ENCODE results near the gene POPDC2. TPM values are rescaled to one million over a fixed set of nuclear protein-coding genes. Genes with fewer than 3 reads are reported as not detected.

Gene POPDC2
- total RNA-seq, 1 donor from 2014 or later = 2.1 TPM

GRCh38 chr3:119624002-119624720 lies 36.2 kb downstream of the POPDC2 start:
- H2AFZ ChIP-seq (ENCODE audit: low read depth, low read length) = no peak overlapping the region
- H3K27me3 ChIP-seq (ENCODE audit: insufficient read depth, low read length) = no peaks in the 10 kb centered on the region
- no peaks in the 10 kb centered on the region for H4K20me1 ChIP-seq (ENCODE audit: insufficient read depth, low read length)
- no peaks in the 10 kb centered on the region for H3K9me3 Mint-ChIP-seq (ENCODE audit: unreplicated experiment)
- H3K4me1 ChIP-seq (ENCODE audit: insufficient read depth, low read length) = no peaks in the 10 kb centered on the region
- DNase-seq (ENCODE audit: low read depth) (no peak), FAIRE-seq (no peak)
- H3K27ac ChIP-seq (ENCODE audit: low read depth, low read length) = no peak overlapping the region
- no peaks in the 10 kb centered on the region for H3K36me3 Mint-ChIP-seq (ENCODE audit: low read depth, unreplicated experiment)
- TF ChIP-seq EZH2 (IDR thresholded peaks at IDR 0.05; ENCODE audit: insufficient read depth, low read length) = no peak
- no peak for TF ChIP-seq CTCF (IDR thresholded peaks at IDR 0.05; ENCODE audit: insufficient read depth, low read depth, low read length)
- peaks cover 16% of the 10 kb centered on the region for H3K4me1 Mint-ChIP-seq (ENCODE audit: low read depth, unreplicated experiment)
- H3K4me2 ChIP-seq (ENCODE audit: low read length) = no peak overlapping the region
- no peaks in the 10 kb centered on the region for H3K9me3 ChIP-seq (ENCODE audit: insufficient read depth, low read depth, low read length)
- H3K4me3 ChIP-seq (ENCODE audit: insufficient read depth, low read depth, low read length) = no peak overlapping the region
- no peak overlapping the region for H3K4me3 Mint-ChIP-seq (ENCODE audit: unreplicated experiment)
- H3K9ac ChIP-seq (ENCODE audit: low read length) = no peak overlapping the region
- H3K27ac Mint-ChIP-seq (ENCODE audit: unreplicated experiment) = no peak overlapping the region
- peaks cover 25% of the 10 kb centered on the region for H3K27me3 Mint-ChIP-seq (ENCODE audit: low read depth, unreplicated experiment)
- no peaks in the 10 kb centered on the region for H3K36me3 ChIP-seq (ENCODE audit: insufficient read depth, low read length)
- H3K79me2 ChIP-seq (ENCODE audit: insufficient read depth, low read length) = no peaks in the 10 kb centered on the region

GRCh38 chr3:119620899-119621298 lies 39.5 kb downstream of the POPDC2 start:
- Mint-ChIP-seq H3K27me3 (ENCODE audit: low read depth, unreplicated experiment) (peaks cover 29% of the 10 kb centered on the region), H3K9me3 (ENCODE audit: unreplicated experiment) (no peaks in the 10 kb centered on the region), H3K4me3 (ENCODE audit: unreplicated experiment) (no peak overlapping the region), H3K36me3 (ENCODE audit: low read depth, unreplicated experiment) (peaks cover 2% of the 10 kb centered on the region), H3K4me1 (ENCODE audit: low read depth, unreplicated experiment) (peaks cover 8% of the 10 kb centered on the region), H3K27ac (ENCODE audit: unreplicated experiment) (no peak overlapping the region)
- Histone ChIP-seq H3K9me3 (ENCODE audit: insufficient read depth, low read depth, low read length) (no peaks in the 10 kb centered on the region), H3K4me3 (ENCODE audit: insufficient read depth, low read depth, low read length) (no peak overlapping the region), H4K20me1 (ENCODE audit: insufficient read depth, low read length) (no peaks in the 10 kb centered on the region), H3K4me1 (ENCODE audit: insufficient read depth, low read length) (no peaks in the 10 kb centered on the region), H3K79me2 (ENCODE audit: insufficient read depth, low read length) (no peaks in the 10 kb centered on the region), H3K9ac (ENCODE audit: low read length) (no peak overlapping the region), H3K36me3 (ENCODE audit: insufficient read depth, low read length) (no peaks in the 10 kb centered on the region), H3K4me2 (ENCODE audit: low read length) (no peak overlapping the region), H3K27me3 (ENCODE audit: insufficient read depth, low read length) (no peaks in the 10 kb centered on the region), H3K27ac (ENCODE audit: low read depth, low read length) (no peak overlapping the region), H2AFZ (ENCODE audit: low read depth, low read length) (no peak overlapping the region)
- TF ChIP-seq EZH2 (IDR thresholded peaks at IDR 0.05; ENCODE audit: insufficient read depth, low read length) (no peak), CTCF (IDR thresholded peaks at IDR 0.05; ENCODE audit: insufficient read depth, low read depth, low read length) (no peak)
- FAIRE-seq (no peak), DNase-seq (ENCODE audit: low read depth) (no peak)

- H3K4me1 ChIP-seq (ENCODE audit: insufficient read depth, low read length) = no peaks in the 10 kb centered on the region
- H3K27ac Mint-ChIP-seq (ENCODE audit: unreplicated experiment) = no peak overlapping the region
- H3K27ac ChIP-seq (ENCODE audit: low read depth, low read length) = no peak overlapping the region
- H3K9me3 Mint-ChIP-seq (ENCODE audit: unreplicated experiment) = peaks cover 3% of the 10 kb centered on the region
- H3K4me3 ChIP-seq (ENCODE audit: insufficient read depth, low read depth, low read length) = no peak overlapping the region
- no peak for DNase-seq (ENCODE audit: low read depth)
- no peak overlapping the region for H2AFZ ChIP-seq (ENCODE audit: low read depth, low read length)
- no peak for FAIRE-seq
- no peaks in the 10 kb centered on the region for H3K9me3 ChIP-seq (ENCODE audit: insufficient read depth, low read depth, low read length)
- peaks cover 6% of the 10 kb centered on the region for H3K36me3 Mint-ChIP-seq (ENCODE audit: low read depth, unreplicated experiment)
- H3K9ac ChIP-seq (ENCODE audit: low read length) = no peak overlapping the region
- H4K20me1 ChIP-seq (ENCODE audit: insufficient read depth, low read length) = no peaks in the 10 kb centered on the region
- peaks cover 33% of the 10 kb centered on the region for H3K27me3 Mint-ChIP-seq (ENCODE audit: low read depth, unreplicated experiment)
- no peak overlapping the region for H3K4me3 Mint-ChIP-seq (ENCODE audit: unreplicated experiment)
- H3K36me3 ChIP-seq (ENCODE audit: insufficient read depth, low read length) = no peaks in the 10 kb centered on the region
- no peak for TF ChIP-seq CTCF (IDR thresholded peaks at IDR 0.05; ENCODE audit: insufficient read depth, low read depth, low read length)
- TF ChIP-seq EZH2 (IDR thresholded peaks at IDR 0.05; ENCODE audit: insufficient read depth, low read length) = no peak
- H3K4me2 ChIP-seq (ENCODE audit: low read length) = no peak overlapping the region
- H3K27me3 ChIP-seq (ENCODE audit: insufficient read depth, low read length) = no peaks in the 10 kb centered on the region
- H3K79me2 ChIP-seq (ENCODE audit: insufficient read depth, low read length) = no peaks in the 10 kb centered on the region
- H3K4me1 Mint-ChIP-seq (ENCODE audit: low read depth, unreplicated experiment) = no peaks in the 10 kb centered on the region
These were observed 41.3 kb downstream of the POPDC2 start for GRCh38 chr3:119619094-119619493.

All from astrocyte (in vitro differentiated cells and primary cell).